Caco-2 (cell line): ENCODE measurements around the gene RTF1. TPM values are rescaled to one million over a fixed set of nuclear protein-coding genes. Genes with fewer than 3 reads are reported as not detected.

Experiments used
- BruUV-seq: library from RNA; stranded (reverse); fragments of 400-500 nt; replicated peaks from 2 replicates; lab custom pipeline; 2021; lab: Mats Ljungman, UMichigan
- CTCF ChIA-PET: fragments of 300-600 bp; sonication (Branson Sonifier 250); formaldehyde crosslinking; loops from one replicate; lab custom pipeline; 2022; ENCODE audit warnings: antibody characterized with exemption; lab: Charles Lee
- POLR2A ChIA-PET: fragments of 300-600 bp; sonication (Branson Sonifier 250); formaldehyde crosslinking; loops from one replicate; lab custom pipeline; 2022; ENCODE audit warnings: antibody characterized with exemption; lab: Charles Lee
- DNase-seq, 2 experiments: peaks; one replicate each; pipeline versions ENCODE4 v3.0.0 to v3.0.0-alpha.2; 2020 to 2022
- H3K27me3 ChIP-seq: replicated peaks from 2 replicates; pipeline ENCODE4 v1.6.0; 2011; ENCODE audit warnings: low read length; ENCODE audit not compliant: control insufficient read depth, insufficient read depth
- H3K36me3 ChIP-seq: 2 replicates; pipeline ENCODE4 v1.5.1; 2011; ENCODE audit warnings: low read length; ENCODE audit not compliant: control insufficient read depth, insufficient read depth
- H3K4me1 ChIP-seq: fragments of 250-450 bp; sonication (Bioruptor Pico); 2 replicates; pipeline ENCODE4 v1.5.1; 2020; ENCODE audit warnings: mild to moderate bottlenecking
- H3K4me3 ChIP-seq: 2 replicates; pipeline ENCODE4 v1.5.1; 2011; ENCODE audit warnings: low read depth, mild to moderate bottlenecking, control low read depth, low read length
- H3K9me3 ChIP-seq: fragments of 250-450 bp; sonication (Bioruptor Pico); 2 replicates; pipeline ENCODE4 v1.5.1; 2020; ENCODE audit warnings: mild to moderate bottlenecking, moderate library complexity
- H3K27ac Mint-ChIP-seq: one replicate; pipeline ENCODE4 v1.8.0; 2022; ENCODE audit warnings: mixed read lengths; ENCODE audit not compliant: unreplicated experiment
- H3K27me3 Mint-ChIP-seq: one replicate; pipeline ENCODE4 v1.8.0; 2022; ENCODE audit warnings: mixed read lengths; ENCODE audit not compliant: insufficient read depth, unreplicated experiment
- H3K36me3 Mint-ChIP-seq: one replicate; pipeline ENCODE4 v1.8.0; 2022; ENCODE audit warnings: mild to moderate bottlenecking, mixed read lengths; ENCODE audit not compliant: insufficient read depth, unreplicated experiment
- H3K4me1 Mint-ChIP-seq: one replicate; pipeline ENCODE4 v1.8.0; 2022; ENCODE audit warnings: low read depth, mixed read lengths; ENCODE audit not compliant: unreplicated experiment
- H3K4me3 Mint-ChIP-seq: one replicate; pipeline ENCODE4 v1.8.0; 2022; ENCODE audit warnings: mild to moderate bottlenecking, moderate library complexity, mixed read lengths; ENCODE audit not compliant: unreplicated experiment
- H3K9me3 Mint-ChIP-seq: one replicate; pipeline ENCODE4 v1.8.0; 2022; ENCODE audit warnings: mixed read lengths; ENCODE audit not compliant: unreplicated experiment
- intact Hi-C: fragments of 100-400 bp; cut with micrococcal nuclease; formaldehyde crosslinking; loops from one replicate; pipeline ENCODE4 v1.10.0; 2022; ENCODE audit not compliant: unreplicated experiment
- total RNA-seq: library from RNA; stranded (reverse); gene quantifications from 2 replicates; pipeline ENCODE4 v1.2.3, GENCODE V29; 2022
- TF ChIP-seq, protein P1 (sequence below), 2 experiments: fragments of 200-600 bp in 1 of 2; IDR thresholded peaks; 1 replicate in 1 of 2; 2 replicates in 1 of 2; pipeline versions ENCODE4 v1.5.1 to v1.8.0; 2011 to 2022; ENCODE audit warnings: antibody characterized with exemption in 1 of 2, control low read depth in 1 of 2, inconsistent platforms in 1 of 2, low read depth in 1 of 2, low read length in 1 of 2, mild to moderate bottlenecking in 1 of 2, moderate library complexity in 1 of 2; ENCODE audit not compliant: insufficient read depth in 1 of 2, severe bottlenecking in 1 of 2, unreplicated experiment in 1 of 2

The RTF1 gene
- total RNA-seq, 1 experiment from 2014 or later = 40.8 TPM

GRCh38 chr15:41495736-41496599 is 79.1 kb downstream of the RTF1 start:
- CTCF ChIA-PET = interaction anchor here (0.6 to 1.4 kb wide), 3 partner anchors 11 to 278 kb away, joined by 3 read pairs; no protein-coding TSS in a partner anchor
- Histone ChIP-seq H3K4me3 (peak overlapping the region; percentile 81), H3K4me1 (peaks cover 18% of the 10 kb centered on the region), H3K36me3 (no peaks in the 10 kb centered on the region; the same call in 1 of the 2 replicates), H3K9me3 (no peaks in the 10 kb centered on the region), H3K27me3 (no peaks in the 10 kb centered on the region)
- Mint-ChIP-seq H3K27ac (peak overlapping the region; percentile 90), H3K9me3 (no peaks in the 10 kb centered on the region), H3K27me3 (no peaks in the 10 kb centered on the region), H3K4me3 (peak overlapping the region; percentile 77), H3K36me3 (peaks cover 10% of the 10 kb centered on the region), H3K4me1 (peaks cover 14% of the 10 kb centered on the region)
- intact Hi-C loops = loop anchor here (1.0 kb wide), 1 partner anchor 48 kb away; the partner anchor contains the start of gene RPAP1
- TF ChIP-seq, protein P1, sequence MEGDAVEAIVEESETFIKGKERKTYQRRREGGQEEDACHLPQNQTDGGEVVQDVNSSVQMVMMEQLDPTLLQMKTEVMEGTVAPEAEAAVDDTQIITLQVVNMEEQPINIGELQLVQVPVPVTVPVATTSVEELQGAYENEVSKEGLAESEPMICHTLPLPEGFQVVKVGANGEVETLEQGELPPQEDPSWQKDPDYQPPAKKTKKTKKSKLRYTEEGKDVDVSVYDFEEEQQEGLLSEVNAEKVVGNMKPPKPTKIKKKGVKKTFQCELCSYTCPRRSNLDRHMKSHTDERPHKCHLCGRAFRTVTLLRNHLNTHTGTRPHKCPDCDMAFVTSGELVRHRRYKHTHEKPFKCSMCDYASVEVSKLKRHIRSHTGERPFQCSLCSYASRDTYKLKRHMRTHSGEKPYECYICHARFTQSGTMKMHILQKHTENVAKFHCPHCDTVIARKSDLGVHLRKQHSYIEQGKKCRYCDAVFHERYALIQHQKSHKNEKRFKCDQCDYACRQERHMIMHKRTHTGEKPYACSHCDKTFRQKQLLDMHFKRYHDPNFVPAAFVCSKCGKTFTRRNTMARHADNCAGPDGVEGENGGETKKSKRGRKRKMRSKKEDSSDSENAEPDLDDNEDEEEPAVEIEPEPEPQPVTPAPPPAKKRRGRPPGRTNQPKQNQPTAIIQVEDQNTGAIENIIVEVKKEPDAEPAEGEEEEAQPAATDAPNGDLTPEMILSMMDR (IDR thresholded peaks at IDR 0.05; ENCODE audit: insufficient read depth in 1 of 2, low read depth in 1 of 2, low read length in 1 of 2, severe bottlenecking in 1 of 2, unreplicated experiment in 1 of 2) = no peak
- DNase-seq = peak; percentile 87 to 90
- BruUV-seq = no TSS peak
- POLR2A ChIA-PET = interaction anchor here (1.0 to 1.4 kb wide), 3 partner anchors 27 to 125 kb away, joined by 3 to 6 read pairs (median 4); no protein-coding TSS in a partner anchor

GRCh38 chr15:41498657-41499056 is 81.8 kb downstream of the RTF1 start:
- ChIA-PET POLR2A (no interaction called here), CTCF (no interaction called here)
- Mint-ChIP-seq H3K9me3 (no peaks in the 10 kb centered on the region), H3K4me1 (no peaks in the 10 kb centered on the region), H3K27ac (no peak overlapping the region), H3K4me3 (no peak overlapping the region), H3K27me3 (no peaks in the 10 kb centered on the region), H3K36me3 (peaks cover 9% of the 10 kb centered on the region)
- no TSS peak for BruUV-seq
- Histone ChIP-seq H3K27me3 (no peaks in the 10 kb centered on the region), H3K9me3 (no peaks in the 10 kb centered on the region), H3K36me3 (no peaks in the 10 kb centered on the region; the same call in 1 of the 2 replicates), H3K4me1 (peaks cover 9% of the 10 kb centered on the region; the same call in 1 of the 2 replicates), H3K4me3 (no peak overlapping the region)
- TF ChIP-seq, protein P1 (IDR thresholded peaks at IDR 0.05; ENCODE audit: insufficient read depth in 1 of 2, low read depth in 1 of 2, low read length in 1 of 2, severe bottlenecking in 1 of 2, unreplicated experiment in 1 of 2) = no peak
- DNase-seq = no peak
- intact Hi-C loops = no loop called here

DNA sequence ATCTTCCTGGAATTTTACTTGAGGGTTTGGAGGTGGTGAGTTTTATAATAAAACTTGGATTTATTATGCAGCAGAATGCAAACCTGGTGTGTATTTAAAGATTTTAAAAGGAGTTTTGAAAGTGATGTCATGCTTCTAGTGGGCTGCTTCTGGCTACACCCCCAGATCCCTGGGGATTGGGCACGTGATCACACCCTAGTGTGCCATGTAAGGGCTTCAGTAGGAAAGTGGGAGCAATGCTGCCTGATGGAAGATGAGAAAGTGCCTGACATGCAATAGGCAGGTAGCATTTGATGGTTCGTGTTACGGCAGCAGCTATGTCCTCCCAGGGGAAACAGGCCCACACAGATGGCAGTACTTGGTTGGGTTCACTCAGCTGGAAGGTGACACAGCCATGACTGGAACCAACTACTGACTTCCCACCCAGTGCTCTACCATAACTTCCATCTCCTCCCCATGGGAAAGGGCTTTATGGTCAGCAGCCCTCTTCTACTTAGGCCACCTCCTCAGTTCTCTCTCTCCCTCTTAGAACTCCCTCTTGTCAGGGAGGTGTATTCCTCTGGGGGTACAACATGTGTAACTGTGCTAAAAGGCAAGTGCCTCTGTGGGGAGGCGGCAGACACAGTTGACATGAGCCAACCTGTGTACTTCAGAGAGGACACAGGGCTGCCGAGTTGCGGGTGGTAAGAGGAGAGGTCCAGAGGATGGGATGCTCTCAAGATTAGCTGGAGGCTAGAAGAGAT is 82.4 kb downstream of the RTF1 start:
- Histone ChIP-seq H3K9me3 (no peaks in the 10 kb centered on the region), H3K36me3 (no peaks in the 10 kb centered on the region; the same call in 1 of the 2 replicates), H3K4me1 (peaks cover 9% of the 10 kb centered on the region; the same call in 1 of the 2 replicates), H3K27me3 (no peaks in the 10 kb centered on the region), H3K4me3 (no peak overlapping the region)
- intact Hi-C loops = no loop called here
- DNase-seq = no peak
- TF ChIP-seq, protein P1 (IDR thresholded peaks at IDR 0.05; ENCODE audit: insufficient read depth in 1 of 2, low read depth in 1 of 2, low read length in 1 of 2, severe bottlenecking in 1 of 2, unreplicated experiment in 1 of 2) = no peak
- POLR2A ChIA-PET = no interaction called here
- CTCF ChIA-PET = no interaction called here
- H3K4me3 Mint-ChIP-seq = no peak overlapping the region
- H3K27me3 Mint-ChIP-seq = no peaks in the 10 kb centered on the region
- BruUV-seq = no TSS peak
- no peak overlapping the region for H3K27ac Mint-ChIP-seq
- H3K9me3 Mint-ChIP-seq = no peaks in the 10 kb centered on the region
- no peaks in the 10 kb centered on the region for H3K4me1 Mint-ChIP-seq
- peaks cover 10% of the 10 kb centered on the region for H3K36me3 Mint-ChIP-seq
